ENCODE measurements around the gene ABTB2. TPM values are rescaled to one million over a fixed set of nuclear protein-coding genes. Genes with fewer than 3 reads are reported as not detected.

The ABTB2 gene
- total and polyA plus RNA-seq, 2 experiments from 2014 or later = 2.6 to 12.1 TPM

DNA sequence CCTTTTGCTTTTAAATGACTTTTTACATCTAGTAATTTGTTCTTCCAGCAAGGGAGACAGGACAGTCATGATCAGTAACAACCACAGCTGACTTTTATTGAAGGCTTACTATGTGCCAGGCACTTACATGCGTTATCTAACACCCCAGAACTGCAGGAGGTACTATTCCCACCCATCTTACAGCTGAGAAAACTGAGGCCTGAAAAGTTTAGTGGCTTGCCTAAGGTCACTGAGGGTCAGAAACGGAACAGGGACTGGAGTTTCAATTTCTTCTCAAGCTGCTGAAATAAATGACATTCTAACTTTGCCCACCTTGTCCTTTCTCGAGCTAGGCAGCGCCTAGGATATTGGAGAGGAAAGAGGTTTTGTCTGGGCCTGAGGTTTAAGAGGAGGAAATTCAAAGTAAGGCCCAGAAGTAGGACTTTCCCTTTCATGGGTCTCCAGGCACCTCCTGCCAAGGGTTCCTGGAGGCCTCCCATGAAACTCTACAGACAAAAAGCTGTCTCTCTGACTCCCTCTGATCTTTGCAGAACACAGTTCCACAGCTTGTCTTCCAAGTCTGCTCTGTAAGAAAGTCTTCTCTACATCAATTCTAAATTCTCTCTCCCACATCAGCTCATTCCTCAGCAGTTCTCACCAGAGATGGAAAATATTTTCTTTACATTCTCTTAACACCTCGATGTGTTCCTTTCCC is 150.2 kb downstream of the ABTB2 start:
- Mint-ChIP-seq H3K4me1 (peaks cover 52% of the 10 kb centered on the region), H3K27me3 (ENCODE audit: insufficient read depth, low read depth, poor library complexity) (peaks cover 20% of the 10 kb centered on the region), H3K36me3 (ENCODE audit: low read depth) (no peaks in the 10 kb centered on the region), H3K27ac (no peak overlapping the region), H3K4me3 (no peak overlapping the region), H3K9me3 (no peaks in the 10 kb centered on the region)
- no peak for DNase-seq (ENCODE audit: low spot score)
- no peak for TF ChIP-seq POLR2AphosphoS5 (IDR thresholded peaks at IDR 0.05; ENCODE audit: low read depth)
- TF ChIP-seq, protein P1, sequence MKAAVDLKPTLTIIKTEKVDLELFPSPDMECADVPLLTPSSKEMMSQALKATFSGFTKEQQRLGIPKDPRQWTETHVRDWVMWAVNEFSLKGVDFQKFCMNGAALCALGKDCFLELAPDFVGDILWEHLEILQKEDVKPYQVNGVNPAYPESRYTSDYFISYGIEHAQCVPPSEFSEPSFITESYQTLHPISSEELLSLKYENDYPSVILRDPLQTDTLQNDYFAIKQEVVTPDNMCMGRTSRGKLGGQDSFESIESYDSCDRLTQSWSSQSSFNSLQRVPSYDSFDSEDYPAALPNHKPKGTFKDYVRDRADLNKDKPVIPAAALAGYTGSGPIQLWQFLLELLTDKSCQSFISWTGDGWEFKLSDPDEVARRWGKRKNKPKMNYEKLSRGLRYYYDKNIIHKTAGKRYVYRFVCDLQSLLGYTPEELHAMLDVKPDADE (IDR thresholded peaks at IDR 0.05) = no peak
- TF ChIP-seq, protein P2, sequence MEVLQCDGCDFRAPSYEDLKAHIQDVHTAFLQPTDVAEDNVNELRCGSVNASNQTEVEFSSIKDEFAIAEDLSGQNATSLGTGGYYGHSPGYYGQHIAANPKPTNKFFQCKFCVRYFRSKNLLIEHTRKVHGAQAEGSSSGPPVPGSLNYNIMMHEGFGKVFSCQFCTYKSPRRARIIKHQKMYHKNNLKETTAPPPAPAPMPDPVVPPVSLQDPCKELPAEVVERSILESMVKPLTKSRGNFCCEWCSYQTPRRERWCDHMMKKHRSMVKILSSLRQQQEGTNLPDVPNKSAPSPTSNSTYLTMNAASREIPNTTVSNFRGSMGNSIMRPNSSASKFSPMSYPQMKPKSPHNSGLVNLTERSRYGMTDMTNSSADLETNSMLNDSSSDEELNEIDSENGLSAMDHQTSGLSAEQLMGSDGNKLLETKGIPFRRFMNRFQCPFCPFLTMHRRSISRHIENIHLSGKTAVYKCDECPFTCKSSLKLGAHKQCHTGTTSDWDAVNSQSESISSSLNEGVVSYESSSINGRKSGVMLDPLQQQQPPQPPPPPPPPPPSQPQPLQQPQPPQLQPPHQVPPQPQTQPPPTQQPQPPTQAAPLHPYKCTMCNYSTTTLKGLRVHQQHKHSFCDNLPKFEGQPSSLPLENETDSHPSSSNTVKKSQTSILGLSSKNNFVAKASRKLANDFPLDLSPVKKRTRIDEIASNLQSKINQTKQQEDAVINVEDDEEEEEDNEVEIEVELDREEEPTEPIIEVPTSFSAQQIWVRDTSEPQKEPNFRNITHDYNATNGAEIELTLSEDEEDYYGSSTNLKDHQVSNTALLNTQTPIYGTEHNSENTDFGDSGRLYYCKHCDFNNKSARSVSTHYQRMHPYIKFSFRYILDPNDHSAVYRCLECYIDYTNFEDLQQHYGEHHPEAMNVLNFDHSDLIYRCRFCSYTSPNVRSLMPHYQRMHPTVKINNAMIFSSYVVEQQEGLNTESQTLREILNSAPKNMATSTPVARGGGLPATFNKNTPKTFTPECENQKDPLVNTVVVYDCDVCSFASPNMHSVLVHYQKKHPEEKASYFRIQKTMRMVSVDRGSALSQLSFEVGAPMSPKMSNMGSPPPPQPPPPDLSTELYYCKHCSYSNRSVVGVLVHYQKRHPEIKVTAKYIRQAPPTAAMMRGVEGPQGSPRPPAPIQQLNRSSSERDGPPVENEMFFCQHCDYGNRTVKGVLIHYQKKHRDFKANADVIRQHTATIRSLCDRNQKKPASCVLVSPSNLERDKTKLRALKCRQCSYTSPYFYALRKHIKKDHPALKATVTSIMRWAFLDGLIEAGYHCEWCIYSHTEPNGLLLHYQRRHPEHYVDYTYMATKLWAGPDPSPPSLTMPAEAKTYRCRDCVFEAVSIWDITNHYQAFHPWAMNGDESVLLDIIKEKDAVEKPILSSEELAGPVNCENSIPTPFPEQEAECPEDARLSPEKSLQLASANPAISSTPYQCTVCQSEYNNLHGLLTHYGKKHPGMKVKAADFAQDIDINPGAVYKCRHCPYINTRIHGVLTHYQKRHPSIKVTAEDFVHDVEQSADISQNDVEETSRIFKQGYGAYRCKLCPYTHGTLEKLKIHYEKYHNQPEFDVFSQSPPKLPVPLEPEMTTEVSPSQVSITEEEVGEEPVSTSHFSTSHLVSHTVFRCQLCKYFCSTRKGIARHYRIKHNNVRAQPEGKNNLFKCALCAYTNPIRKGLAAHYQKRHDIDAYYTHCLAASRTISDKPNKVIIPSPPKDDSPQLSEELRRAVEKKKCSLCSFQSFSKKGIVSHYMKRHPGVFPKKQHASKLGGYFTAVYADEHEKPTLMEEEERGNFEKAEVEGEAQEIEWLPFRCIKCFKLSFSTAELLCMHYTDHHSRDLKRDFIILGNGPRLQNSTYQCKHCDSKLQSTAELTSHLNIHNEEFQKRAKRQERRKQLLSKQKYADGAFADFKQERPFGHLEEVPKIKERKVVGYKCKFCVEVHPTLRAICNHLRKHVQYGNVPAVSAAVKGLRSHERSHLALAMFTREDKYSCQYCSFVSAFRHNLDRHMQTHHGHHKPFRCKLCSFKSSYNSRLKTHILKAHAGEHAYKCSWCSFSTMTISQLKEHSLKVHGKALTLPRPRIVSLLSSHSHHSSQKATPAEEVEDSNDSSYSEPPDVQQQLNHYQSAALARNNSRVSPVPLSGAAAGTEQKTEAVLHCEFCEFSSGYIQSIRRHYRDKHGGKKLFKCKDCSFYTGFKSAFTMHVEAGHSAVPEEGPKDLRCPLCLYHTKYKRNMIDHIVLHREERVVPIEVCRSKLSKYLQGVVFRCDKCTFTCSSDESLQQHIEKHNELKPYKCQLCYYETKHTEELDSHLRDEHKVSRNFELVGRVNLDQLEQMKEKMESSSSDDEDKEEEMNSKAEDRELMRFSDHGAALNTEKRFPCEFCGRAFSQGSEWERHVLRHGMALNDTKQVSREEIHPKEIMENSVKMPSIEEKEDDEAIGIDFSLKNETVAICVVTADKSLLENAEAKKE (CRISPR knock-in tag; IDR thresholded peaks at IDR 0.05) = no peak
- no peak for TF ChIP-seq CREB1 (CRISPR knock-in tag; IDR thresholded peaks at IDR 0.05; ENCODE audit: low read depth)
- TF ChIP-seq STAT1 (IDR thresholded peaks at IDR 0.05; ENCODE audit: unreplicated experiment) = no peak
- TF ChIP-seq, protein P3, sequence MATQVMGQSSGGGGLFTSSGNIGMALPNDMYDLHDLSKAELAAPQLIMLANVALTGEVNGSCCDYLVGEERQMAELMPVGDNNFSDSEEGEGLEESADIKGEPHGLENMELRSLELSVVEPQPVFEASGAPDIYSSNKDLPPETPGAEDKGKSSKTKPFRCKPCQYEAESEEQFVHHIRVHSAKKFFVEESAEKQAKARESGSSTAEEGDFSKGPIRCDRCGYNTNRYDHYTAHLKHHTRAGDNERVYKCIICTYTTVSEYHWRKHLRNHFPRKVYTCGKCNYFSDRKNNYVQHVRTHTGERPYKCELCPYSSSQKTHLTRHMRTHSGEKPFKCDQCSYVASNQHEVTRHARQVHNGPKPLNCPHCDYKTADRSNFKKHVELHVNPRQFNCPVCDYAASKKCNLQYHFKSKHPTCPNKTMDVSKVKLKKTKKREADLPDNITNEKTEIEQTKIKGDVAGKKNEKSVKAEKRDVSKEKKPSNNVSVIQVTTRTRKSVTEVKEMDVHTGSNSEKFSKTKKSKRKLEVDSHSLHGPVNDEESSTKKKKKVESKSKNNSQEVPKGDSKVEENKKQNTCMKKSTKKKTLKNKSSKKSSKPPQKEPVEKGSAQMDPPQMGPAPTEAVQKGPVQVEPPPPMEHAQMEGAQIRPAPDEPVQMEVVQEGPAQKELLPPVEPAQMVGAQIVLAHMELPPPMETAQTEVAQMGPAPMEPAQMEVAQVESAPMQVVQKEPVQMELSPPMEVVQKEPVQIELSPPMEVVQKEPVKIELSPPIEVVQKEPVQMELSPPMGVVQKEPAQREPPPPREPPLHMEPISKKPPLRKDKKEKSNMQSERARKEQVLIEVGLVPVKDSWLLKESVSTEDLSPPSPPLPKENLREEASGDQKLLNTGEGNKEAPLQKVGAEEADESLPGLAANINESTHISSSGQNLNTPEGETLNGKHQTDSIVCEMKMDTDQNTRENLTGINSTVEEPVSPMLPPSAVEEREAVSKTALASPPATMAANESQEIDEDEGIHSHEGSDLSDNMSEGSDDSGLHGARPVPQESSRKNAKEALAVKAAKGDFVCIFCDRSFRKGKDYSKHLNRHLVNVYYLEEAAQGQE (IDR thresholded peaks at IDR 0.05; ENCODE audit: unreplicated experiment) = no peak
- TF ChIP-seq EZH2 (IDR thresholded peaks at IDR 0.05; ENCODE audit: low read depth, unreplicated experiment) = no peak
- TF ChIP-seq NANOG (IDR thresholded peaks at IDR 0.05; ENCODE audit: borderline replicate concordance) = no peak
- no peak for TF ChIP-seq ZNF114 (CRISPR knock-in tag; IDR thresholded peaks at IDR 0.05)
- no peak for TF ChIP-seq ZNF331 (CRISPR knock-in tag; IDR thresholded peaks at IDR 0.05; ENCODE audit: low read depth)
- TF ChIP-seq, protein P4, sequence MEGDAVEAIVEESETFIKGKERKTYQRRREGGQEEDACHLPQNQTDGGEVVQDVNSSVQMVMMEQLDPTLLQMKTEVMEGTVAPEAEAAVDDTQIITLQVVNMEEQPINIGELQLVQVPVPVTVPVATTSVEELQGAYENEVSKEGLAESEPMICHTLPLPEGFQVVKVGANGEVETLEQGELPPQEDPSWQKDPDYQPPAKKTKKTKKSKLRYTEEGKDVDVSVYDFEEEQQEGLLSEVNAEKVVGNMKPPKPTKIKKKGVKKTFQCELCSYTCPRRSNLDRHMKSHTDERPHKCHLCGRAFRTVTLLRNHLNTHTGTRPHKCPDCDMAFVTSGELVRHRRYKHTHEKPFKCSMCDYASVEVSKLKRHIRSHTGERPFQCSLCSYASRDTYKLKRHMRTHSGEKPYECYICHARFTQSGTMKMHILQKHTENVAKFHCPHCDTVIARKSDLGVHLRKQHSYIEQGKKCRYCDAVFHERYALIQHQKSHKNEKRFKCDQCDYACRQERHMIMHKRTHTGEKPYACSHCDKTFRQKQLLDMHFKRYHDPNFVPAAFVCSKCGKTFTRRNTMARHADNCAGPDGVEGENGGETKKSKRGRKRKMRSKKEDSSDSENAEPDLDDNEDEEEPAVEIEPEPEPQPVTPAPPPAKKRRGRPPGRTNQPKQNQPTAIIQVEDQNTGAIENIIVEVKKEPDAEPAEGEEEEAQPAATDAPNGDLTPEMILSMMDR (conservative IDR thresholded peaks at IDR 0.05; ENCODE audit: low read depth in 2 of 2) = no peak
- TF ChIP-seq EZH2phosphoT487 (IDR thresholded peaks at IDR 0.05; ENCODE audit: unreplicated experiment) = no peak
- TF ChIP-seq JUNB (IDR thresholded peaks at IDR 0.05; ENCODE audit: unreplicated experiment) = no peak
- H3K9me2 ChIP-seq (ENCODE audit: insufficient read depth) = no peaks in the 10 kb centered on the region
- H3K27me3 ChIP-seq (ENCODE audit: insufficient read depth) = no peaks in the 10 kb centered on the region
- H3K79me2 ChIP-seq (replicated peaks; ENCODE audit: insufficient read depth) = no peaks in the 10 kb centered on the region
- no peak for ATAC-seq
- H2AFZ ChIP-seq = no peak overlapping the region
- H3K4me1 ChIP-seq (ENCODE audit: insufficient read depth) = peaks cover 21% of the 10 kb centered on the region
- no peaks in the 10 kb centered on the region; the same call in 1 of the 2 replicates for H3K36me3 ChIP-seq (ENCODE audit: insufficient read depth)
- no peaks in the 10 kb centered on the region; the same call in 1 of the 2 replicates for H4K20me1 ChIP-seq (replicated peaks; ENCODE audit: insufficient read depth)
- H3K4me2 ChIP-seq = no peak overlapping the region
- H3F3A ChIP-seq (replicated peaks; ENCODE audit: low read depth) = no peaks in the 10 kb centered on the region
- no peak overlapping the region for H3K27ac ChIP-seq (ENCODE audit: low read depth)
- H3K4me3 ChIP-seq = no peak overlapping the region

All from GM23338 (cell line).